Measurements from ENCODE around the gene NACAD.

DNA sequence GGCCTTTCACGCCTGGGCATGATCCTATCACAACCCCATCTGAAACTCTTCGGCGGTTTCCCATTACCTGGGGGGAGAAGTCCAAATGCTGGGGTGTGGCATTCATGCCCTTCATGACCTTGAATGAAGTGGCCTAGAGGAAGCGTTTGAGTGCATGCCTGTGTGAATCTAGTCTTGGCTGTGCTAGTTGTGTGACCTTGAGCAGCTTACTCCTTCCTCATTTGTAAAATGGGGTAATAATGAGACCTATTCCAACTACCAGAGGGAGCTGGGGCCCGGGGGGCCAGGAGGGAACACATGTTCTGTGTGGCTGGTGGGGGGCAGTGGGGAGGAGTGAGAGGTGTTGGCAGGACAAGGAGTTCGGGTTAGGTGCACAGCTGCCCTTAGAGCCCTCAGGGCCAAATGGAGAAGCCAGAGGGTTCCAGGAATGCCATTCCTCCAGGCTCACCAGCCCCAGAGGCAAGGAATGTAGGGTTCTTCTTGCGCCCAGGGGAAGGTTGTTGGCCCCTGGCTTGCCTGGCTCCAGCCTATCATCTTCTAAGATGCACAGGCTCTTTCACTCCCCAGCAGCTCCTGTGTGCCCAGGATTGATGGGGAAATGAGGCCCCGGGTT is 44.0 kb upstream of the NACAD start:
- no peak for TF ChIP-seq GATA2 (IDR thresholded peaks at IDR 0.05; ENCODE audit: low read depth, low read length)
- TF ChIP-seq GATA3 (IDR thresholded peaks at IDR 0.05; ENCODE audit: low read depth, low read length) = no peak

Measured in SH-SY5Y (cell line).